Frontal cortex (tissue), 4 donors: Measurements from ENCODE around the gene PABPN1. TPM values are rescaled to one million over a fixed set of nuclear protein-coding genes. Genes with fewer than 3 reads are reported as not detected.

Experiments
- DNase-seq, 2 donors: peaks; one replicate each; pipeline ENCODE4 v3.0.0; 2012; ENCODE audit warnings: low spot score in 2 of 2
- FAIRE-seq: peaks from 2 replicates; lab custom pipeline; 2012; peaks lifted over from hg19 to GRCh38; lab: Jason Lieb, UNC
- total RNA-seq: library from RNA; depleted of rRNA; stranded (reverse); fragments of >200 nt; gene quantifications from one replicate; pipeline ENCODE4 v1.2.3, GENCODE V29; 2014
- donor health status: control.
- donor health status: control.
- donor health status: control.

The PABPN1 gene
- total RNA-seq, 1 donor from 2014 or later, result 70.1 TPM

GRCh38 chr14:23300687-23301223 is 20.5 kb upstream of the PABPN1 start:
- peak in 1 of 2 donors; percentile 23 for DNase-seq
- no peak for FAIRE-seq

DNA sequence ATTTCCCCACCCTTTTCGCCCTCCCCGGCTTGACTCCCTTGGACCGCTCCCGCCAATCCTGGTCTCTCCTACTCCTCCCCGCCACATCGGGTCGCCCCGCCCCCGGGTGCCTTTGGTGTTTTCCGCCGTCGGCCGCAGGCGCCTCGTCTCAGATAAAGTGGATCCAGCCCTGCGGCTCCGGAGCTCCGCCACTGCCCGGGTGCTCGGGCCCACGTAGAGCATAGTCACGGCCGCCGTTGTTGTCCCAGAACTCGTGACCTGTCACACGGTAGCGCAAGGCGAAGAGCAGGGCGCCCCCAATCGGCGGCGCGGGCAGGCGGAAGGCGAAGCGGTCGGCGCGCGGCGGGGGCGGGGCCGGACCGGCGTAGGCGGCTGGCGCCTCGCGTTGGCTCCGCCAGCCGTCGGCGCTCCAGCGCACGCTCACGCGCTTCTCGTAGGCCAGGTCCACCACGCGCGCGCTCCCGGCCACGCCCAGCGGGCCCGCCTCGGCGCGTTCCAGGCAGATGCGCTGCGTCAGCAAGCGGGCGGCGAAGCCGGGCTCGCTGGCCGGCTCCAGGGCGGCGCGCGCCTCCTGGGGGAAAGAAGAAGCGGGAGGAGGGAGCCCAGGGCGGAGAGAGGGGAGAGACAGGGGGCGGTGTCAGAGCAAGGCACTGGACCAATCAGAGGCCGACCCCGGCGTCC is 19.8 kb upstream of the PABPN1 start:
- FAIRE-seq (no peak), DNase-seq (peak; percentile 97 to 99)

DNA sequence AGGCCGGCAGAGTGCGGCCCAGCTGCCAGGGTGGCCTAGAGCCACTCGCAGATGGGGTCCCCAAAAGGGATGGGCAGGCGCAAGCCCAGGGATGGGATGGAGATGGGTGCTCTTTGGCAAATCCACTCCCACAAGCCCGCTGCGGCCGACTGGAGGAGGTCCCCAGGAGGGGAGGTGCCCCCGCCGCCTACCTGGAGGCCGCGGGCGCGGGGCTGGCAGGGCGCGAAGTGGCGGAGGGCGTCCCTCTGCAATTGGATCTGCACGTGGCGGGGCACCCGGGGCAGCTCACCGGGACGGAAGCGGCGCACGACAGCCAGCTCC is 19.3 kb upstream of the PABPN1 start:
- no peak for FAIRE-seq
- DNase-seq, result no peak

DNA sequence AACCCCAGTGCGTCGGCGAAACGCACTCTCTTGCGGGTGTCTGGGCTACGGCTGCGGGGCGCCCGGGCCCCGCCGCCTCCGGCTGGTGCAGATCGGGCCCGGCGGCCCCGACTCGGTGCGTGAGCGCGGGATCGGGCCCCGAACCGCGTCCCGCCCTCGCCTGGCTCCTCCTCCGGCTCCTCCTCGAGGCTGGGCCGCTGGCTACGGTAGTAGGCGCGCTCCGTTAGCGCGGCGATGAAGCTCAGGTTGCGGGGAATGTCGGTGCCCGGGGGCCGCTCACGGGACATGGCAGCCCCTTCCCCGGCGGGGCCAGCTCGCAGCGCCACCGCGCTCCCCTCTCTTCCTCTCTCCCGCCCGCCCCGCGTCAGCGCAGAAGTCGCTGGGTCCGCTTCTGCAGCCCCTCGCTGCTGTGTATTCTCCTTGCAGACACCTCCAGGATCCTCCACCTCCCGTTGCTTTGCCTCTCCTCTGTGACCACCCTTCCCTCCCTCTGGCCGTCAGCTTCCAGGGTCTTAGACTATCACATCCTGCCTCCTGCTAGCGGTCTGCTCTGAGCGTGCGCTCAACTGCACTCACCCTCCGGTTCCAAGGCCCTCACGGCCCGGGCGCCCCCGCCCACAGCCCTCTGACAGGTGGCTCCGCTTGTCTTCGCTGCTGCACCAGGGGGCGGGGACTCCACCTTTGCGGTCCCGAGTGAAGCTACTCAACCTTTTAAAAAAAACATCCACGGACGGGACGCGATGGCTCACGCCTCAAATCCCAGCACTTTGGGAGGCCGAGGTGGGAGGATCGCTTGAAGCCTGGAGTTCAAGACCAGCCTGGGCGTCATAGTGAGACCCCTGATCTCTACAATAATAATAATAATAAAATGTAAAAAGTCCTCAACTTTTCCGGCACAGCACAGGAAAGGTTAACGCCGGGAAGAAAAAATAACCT is 18.7 kb upstream of the PABPN1 start, which contains the start of gene PPP1R3E:
Gene PPP1R3E, minus strand, starts transcription at position 570 of the 936 bp plus-strand sequence. Its CDS starts 283 bp downstream, at position 287.
- peak; percentile 37 to 52 for DNase-seq
- FAIRE-seq, result no peak

DNA sequence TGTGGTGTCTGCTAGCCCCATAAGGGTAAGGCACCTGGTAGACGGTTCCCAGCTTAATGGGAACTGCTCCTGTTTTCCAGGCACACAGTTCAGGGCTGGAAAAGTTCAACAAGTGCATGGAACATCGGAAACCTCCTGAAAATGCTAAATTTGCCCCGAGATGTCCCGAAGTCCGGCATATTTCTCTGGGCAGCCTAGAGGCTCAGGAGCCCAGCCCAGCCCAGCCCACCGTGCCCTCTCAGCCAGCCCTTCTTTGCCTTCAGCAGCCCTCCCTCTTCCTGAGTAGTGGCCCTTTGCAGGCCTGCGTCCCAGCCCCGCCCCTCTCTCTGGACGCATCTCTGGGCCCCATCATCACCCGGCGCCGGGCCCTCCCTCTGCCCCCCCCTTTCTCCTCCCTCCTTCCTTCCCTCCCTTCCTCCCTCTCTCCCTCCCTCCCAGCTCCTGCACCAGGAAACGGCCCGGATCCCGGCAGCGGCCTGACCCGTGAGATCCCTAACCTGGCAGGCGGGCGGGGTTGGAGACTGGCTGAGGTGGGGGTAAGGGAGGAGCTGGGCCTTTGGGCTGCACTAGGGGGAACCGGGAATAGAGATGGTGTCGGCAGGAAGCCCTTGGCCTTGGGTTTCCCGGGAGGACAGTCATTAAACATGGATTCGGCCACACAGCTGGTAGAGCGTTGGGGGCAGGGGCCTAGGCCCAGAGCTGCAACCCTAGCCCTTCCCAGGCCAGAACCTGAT is 14.7 kb upstream of the PABPN1 start, which contains the start of gene BCL2L2:
Gene BCL2L2, plus strand, starts transcription at position 422 of the 734 bp plus-strand sequence. CDS start 935 bp downstream, outside the sequence.
- DNase-seq (peak; percentile 72 to 73), FAIRE-seq (no peak)

DNA sequence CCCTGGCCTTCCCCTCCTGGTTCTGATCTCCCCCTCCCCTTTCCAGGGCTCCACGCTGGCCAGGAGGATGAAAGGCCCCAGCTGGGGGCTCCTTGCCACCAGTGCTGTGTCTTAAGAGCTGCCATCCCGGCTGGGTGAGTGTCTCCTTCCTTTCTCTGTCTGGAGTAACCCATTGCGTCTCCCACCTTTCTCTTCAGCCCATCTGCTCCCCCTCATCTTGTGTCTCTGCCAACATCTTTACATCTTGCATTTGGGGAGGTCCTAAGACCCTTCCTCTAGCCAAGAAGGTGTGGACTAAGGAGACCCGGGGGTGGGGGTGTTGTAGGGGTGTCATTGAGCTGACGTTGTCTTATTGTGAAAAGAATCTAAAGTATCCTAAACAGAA is 14.1 kb upstream of the PABPN1 start:
- no peak for FAIRE-seq
- DNase-seq, result no peak

GRCh38 chr14:23307687-23308644 is 13.3 kb upstream of the PABPN1 start:
- DNase-seq (no peak), FAIRE-seq (no peak)

- no peak for FAIRE-seq
These were observed 12.4 kb upstream of the PABPN1 start for GRCh38 chr14:23308721-23309445.

DNA sequence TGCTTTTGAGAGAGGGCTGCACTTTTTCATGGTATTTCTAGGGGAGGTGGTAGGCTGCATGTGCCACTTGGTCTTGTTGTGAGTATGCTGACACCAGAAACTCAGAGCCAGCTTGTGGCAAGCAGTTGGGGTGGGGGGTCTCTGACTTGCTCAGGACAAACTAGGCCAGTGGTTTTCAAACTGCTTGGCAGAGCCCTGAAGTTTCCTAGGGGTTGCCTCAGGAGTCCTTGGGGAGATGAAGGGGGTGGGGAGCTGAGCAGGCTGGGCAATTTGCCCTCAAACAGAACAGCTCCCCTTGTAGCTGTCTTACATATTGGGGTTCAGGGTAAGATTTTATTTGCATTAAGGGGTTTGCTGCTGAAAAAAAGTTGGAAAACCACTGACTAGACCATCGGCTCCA is 10.7 kb upstream of the PABPN1 start:
- DNase-seq (no peak), FAIRE-seq (no peak)

More at GRCh38 chr14:23308721-23309445, 12.4 kb upstream of the PABPN1 start:
- no peak for DNase-seq

- no peak for DNase-seq
- no peak for FAIRE-seq
These were observed 5.0 kb upstream of the PABPN1 start for GRCh38 chr14:23316300-23316699.

DNA sequence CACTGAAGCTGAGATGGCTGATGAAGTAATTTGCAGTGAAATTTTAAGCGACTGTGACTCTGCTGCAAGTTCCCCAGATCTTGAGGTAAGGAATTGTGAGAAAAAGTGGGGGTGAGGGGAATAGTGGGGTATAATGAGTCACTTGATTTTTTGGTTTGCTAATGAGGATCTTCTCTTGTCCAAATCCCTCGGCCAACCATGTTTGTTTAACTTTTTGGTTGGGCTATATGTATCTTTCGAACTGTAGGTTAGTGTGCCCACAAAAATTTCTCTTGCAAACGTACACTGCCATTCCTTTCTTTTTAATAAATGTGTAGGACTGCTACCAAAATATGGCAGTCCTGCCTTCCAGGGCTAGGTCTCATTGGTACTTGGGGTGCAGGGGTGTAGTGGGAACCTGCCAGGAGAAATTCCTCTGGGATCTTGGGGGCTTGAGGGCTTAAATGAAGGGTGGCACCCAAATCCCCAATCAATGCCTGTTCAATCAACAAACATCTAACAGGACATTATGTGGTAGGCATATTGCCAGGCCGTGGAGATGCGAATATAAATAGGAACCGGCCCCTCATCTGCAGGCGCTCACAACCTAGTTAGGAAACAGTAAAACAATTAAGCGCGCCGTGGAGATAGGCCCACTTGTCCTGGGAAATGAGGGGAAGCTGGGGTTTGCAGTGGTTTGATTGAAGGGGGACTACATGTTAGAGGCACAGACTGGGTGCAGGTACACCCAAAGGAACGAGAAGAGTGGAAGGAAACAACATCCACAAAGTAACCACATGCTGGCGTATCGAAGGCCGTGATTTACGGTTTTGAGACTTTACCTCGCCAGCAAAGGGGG is 1.3 kb upstream of the PABPN1 start:
- no peak for FAIRE-seq
- no peak for DNase-seq

GRCh38 chr14:23321572-23322547 is 603 bp downstream of the PABPN1 start:
- DNase-seq (peak in 1 of 2 donors; percentile 46), FAIRE-seq (no peak)

DNA sequence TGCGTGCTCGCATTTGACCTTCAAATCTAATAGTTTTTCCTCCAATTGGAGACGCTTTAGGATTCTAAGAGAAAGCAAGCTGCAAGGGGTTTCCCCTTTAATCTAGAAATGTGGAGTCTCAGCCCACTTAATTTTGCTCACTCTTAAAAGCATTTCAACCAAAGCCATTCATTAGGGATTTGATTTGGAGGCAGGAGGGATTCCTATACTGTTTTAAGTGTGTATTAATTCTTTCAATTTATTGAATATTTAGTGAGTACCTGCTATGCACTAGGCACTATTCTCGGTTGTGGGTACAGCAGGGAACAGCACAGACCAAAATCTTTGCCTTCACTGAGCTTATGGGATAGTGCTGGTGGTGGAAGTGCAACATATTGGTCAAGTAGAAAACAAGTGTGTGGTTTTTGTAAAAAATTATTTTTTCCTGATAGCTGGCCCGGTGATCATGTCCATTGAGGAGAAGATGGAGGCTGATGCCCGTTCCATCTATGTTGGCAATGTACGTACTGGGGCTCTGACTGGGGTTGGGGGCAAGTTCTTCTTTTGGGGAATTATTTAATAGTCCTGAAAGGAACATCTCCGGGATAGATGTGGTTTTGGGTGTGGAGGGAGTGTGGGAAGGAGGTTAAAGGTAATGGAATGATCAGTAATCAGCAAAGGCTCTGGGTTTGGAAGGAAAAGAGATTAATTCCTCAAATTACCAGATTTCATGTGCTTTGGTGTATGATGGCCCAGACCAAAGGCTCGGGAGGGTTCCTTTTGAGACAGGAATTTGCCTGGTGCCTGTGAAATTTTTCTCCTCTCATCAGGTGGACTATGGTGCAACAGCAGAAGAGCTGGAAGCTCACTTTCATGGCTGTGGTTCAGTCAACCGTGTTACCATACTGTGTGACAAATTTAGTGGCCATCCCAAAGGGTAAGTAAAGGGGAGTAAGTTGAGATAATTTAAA is 1.6 kb downstream of the PABPN1 start:
- no peak for FAIRE-seq

GRCh38 chr14:23323838-23324454 is 2.7 kb downstream of the PABPN1 start:
- DNase-seq (no peak), FAIRE-seq (no peak)

More for the DNA sequence above, 1.6 kb downstream of the PABPN1 start:
- DNase-seq, result no peak

DNA sequence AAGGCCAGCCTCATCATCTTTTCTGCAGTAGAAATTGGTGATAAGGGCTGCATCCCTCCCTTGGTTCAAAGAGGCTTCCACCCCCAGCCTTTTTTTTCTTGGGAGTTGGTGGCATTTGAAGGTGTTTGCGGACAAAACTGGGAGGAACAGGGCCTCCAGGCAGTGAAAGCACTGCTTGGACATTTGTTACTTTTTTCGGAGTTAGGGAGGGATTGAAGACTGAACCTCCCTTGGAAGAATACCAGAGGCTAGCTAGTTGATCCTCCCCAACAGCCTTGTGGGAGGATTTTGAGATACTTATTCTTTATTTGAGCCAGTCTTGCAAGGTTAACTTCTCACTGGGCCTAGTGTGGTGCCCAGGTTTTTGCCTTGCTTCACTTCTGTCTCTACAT is 3.2 kb downstream of the PABPN1 start:
- FAIRE-seq (no peak), DNase-seq (no peak)
